DND-41 (cell line): ENCODE measurements around the gene AASDHPPT.

Experiments used
- EZH2 ChIP-seq: IDR thresholded peaks from 3 replicates; pipeline ENCODE4 v1.6.1; 2012; ENCODE audit warnings: borderline replicate concordance, low read depth, mild to moderate bottlenecking, moderate library complexity, low read length, inconsistent platforms; ENCODE audit not compliant: severe bottlenecking
- TF ChIP-seq, protein P1 (sequence below): IDR thresholded peaks from 2 replicates; pipeline ENCODE4 v1.5.1; 2012; ENCODE audit warnings: borderline replicate concordance, low read length, moderate library complexity, mild to moderate bottlenecking; ENCODE audit not compliant: poor library complexity, severe bottlenecking; ENCODE audit errors: extremely low read depth

DNA sequence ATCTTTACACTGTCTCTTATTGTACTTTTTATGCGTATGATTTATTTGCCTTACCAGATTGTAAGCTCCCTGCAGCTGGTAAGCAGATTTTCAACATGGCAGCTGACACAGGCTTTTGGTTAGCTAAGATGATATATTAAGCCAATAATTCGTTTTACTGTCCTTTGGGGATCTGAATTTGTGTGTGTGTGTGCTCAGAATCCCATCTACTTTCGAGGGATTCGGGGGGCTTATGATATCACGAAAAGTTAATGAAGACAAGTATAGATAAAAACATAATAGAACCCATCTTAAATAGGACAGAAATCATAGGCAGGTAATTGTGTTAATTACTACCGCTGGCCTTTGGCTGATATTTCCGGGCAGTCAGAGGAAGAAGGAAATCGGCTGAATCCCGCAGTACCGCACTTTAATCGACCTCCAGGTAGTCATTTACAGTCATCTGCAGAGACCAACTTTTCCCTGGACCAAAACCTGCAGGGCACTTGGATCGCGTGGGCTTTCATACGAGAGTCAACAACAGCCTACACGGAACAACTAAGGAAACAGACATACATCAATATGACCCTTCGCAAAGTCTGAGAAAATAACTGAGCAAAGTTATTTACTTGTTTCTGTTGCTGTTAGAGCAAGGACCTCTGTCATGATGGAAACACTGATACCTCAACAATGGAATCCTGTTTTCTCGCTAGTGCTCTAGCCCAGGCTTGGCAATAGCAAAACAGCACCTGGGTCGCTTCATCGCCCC lies 1.1 kb upstream of the AASDHPPT start:
- TF ChIP-seq, protein P1, sequence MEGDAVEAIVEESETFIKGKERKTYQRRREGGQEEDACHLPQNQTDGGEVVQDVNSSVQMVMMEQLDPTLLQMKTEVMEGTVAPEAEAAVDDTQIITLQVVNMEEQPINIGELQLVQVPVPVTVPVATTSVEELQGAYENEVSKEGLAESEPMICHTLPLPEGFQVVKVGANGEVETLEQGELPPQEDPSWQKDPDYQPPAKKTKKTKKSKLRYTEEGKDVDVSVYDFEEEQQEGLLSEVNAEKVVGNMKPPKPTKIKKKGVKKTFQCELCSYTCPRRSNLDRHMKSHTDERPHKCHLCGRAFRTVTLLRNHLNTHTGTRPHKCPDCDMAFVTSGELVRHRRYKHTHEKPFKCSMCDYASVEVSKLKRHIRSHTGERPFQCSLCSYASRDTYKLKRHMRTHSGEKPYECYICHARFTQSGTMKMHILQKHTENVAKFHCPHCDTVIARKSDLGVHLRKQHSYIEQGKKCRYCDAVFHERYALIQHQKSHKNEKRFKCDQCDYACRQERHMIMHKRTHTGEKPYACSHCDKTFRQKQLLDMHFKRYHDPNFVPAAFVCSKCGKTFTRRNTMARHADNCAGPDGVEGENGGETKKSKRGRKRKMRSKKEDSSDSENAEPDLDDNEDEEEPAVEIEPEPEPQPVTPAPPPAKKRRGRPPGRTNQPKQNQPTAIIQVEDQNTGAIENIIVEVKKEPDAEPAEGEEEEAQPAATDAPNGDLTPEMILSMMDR = no peak
- no peak for TF ChIP-seq EZH2
